Measurements from ENCODE around the gene ARSH.
"Not testable (repeated sequence)": the region's sequence is repeated elsewhere in the genome, so short reads cannot be mapped to it uniquely, and the experiment has no call there.

ARSH gene

GRCh38 chrX:3006495-3006894 is at the start of gene ARSH:
ARSH (plus strand) TSS chrX:3006546; CDS start chrX:3006613, 67 bp downstream.
- no peak for DNase-seq (ENCODE audit: low read depth, low spot score)

GRCh38 chrX:2958199-2958598 is 48.1 kb upstream of the ARSH start:
- no peak for DNase-seq (ENCODE audit: low read depth, low spot score)

GRCh38 chrX:2960861-2961515 is 45.4 kb upstream of the ARSH start:
- no peak for DNase-seq (ENCODE audit: low read depth, low spot score)

GRCh38 chrX:2962381-2962780 is 44.0 kb upstream of the ARSH start:
- no peak for DNase-seq (ENCODE audit: low read depth, low spot score)

GRCh38 chrX:2963449-2963848 is 42.9 kb upstream of the ARSH start:
- not testable (repeated sequence) for DNase-seq (ENCODE audit: low read depth, low spot score)

- peak; percentile 15 for DNase-seq (ENCODE audit: low read depth, low spot score)
These were observed 42.2 kb upstream of the ARSH start for GRCh38 chrX:2963992-2964794.

GRCh38 chrX:2965965-2966364 is 40.4 kb upstream of the ARSH start:
- DNase-seq (ENCODE audit: low read depth, low spot score), result no peak

- DNase-seq (ENCODE audit: low read depth, low spot score), result no peak
These were observed 39.3 kb upstream of the ARSH start for GRCh38 chrX:2967012-2967411.

- no peak for DNase-seq (ENCODE audit: low read depth, low spot score)
These were observed 38.8 kb upstream of the ARSH start for GRCh38 chrX:2967584-2967983.

GRCh38 chrX:2967998-2968909 is 38.1 kb upstream of the ARSH start:
- DNase-seq (ENCODE audit: low read depth, low spot score), result peak; percentile 17

GRCh38 chrX:2969021-2969420 is 37.3 kb upstream of the ARSH start:
- DNase-seq (ENCODE audit: low read depth, low spot score), result no peak

- DNase-seq (ENCODE audit: low read depth, low spot score), result no peak
These were observed 34.0 kb upstream of the ARSH start for GRCh38 chrX:2972391-2972790.

GRCh38 chrX:2974961-2975360 is 31.4 kb upstream of the ARSH start:
- no peak for DNase-seq (ENCODE audit: low read depth, low spot score)

- not testable (repeated sequence) for DNase-seq (ENCODE audit: low read depth, low spot score)
These were observed 27.7 kb upstream of the ARSH start for GRCh38 chrX:2978639-2979038.

- DNase-seq (ENCODE audit: low read depth, low spot score), result no peak
These were observed 22.0 kb upstream of the ARSH start for GRCh38 chrX:2984342-2984741.

- no peak for DNase-seq (ENCODE audit: low read depth, low spot score)
These were observed 16.8 kb upstream of the ARSH start for GRCh38 chrX:2989565-2989964.

GRCh38 chrX:3010532-3010931 is 4.2 kb downstream of the ARSH start:
- no peak for DNase-seq (ENCODE audit: low read depth, low spot score)

- DNase-seq (ENCODE audit: low read depth, low spot score), result no peak
These were observed 11.1 kb downstream of the ARSH start for GRCh38 chrX:3017492-3017891.

GRCh38 chrX:3024176-3024575 is 17.8 kb downstream of the ARSH start:
- no peak for DNase-seq (ENCODE audit: low read depth, low spot score)

- DNase-seq (ENCODE audit: low read depth, low spot score), result no peak
These were observed 19.9 kb downstream of the ARSH start for GRCh38 chrX:3026074-3026815.

- DNase-seq (ENCODE audit: low read depth, low spot score), result no peak
These were observed 22.8 kb downstream of the ARSH start for GRCh38 chrX:3029129-3029528.
